Erythroblast (primary cell): ENCODE measurements around the gene SLC25A26.

ENCODE experiments used
- GATA1 ChIP-seq: IDR thresholded peaks from 2 replicates; pipeline ENCODE4 v1.6.1; 2011; ENCODE audit warnings: low read depth, mild to moderate bottlenecking, control low read depth, low read length, moderate library complexity
- POLR2A ChIP-seq: IDR thresholded peaks from 2 replicates; pipeline ENCODE4 v1.6.1; 2011; ENCODE audit warnings: mild to moderate bottlenecking, low read length

- no peak for TF ChIP-seq POLR2A
- TF ChIP-seq GATA1 = no peak
Observed at GRCh38 chr3:66415867-66416428, 195.1 kb downstream of the SLC25A26 start.
